Measurements from ENCODE around the gene DOK5. TPM values are rescaled to one million over a fixed set of nuclear protein-coding genes. Genes with fewer than 3 reads are reported as not detected.

The DOK5 gene
- total RNA-seq (2022; extraction: Qiagen RNA extraction) = 0.06 TPM in 1 of 5 replicates, not detected in the others

GRCh38 chr20:54475334-54476168 lies at the start of gene DOK5:
TSS of gene DOK5 (plus strand) at chr20:54475593. CDS start at chr20:54475947, 354 bp downstream.

Data from A549 treated with Hydrocortisone at 1 μM for 4 hours (cell line).